Measurements from ENCODE around the gene WASHC1.
"Not testable (repeated sequence)": the region's sequence is repeated elsewhere in the genome, so short reads cannot be mapped to it uniquely, and the experiment has no call there.

WASHC1 gene

GRCh38 chr9:14129-14809, 15.0 kb downstream of the WASHC1 start:
- DNase-seq = not testable (repeated sequence)

DNA sequence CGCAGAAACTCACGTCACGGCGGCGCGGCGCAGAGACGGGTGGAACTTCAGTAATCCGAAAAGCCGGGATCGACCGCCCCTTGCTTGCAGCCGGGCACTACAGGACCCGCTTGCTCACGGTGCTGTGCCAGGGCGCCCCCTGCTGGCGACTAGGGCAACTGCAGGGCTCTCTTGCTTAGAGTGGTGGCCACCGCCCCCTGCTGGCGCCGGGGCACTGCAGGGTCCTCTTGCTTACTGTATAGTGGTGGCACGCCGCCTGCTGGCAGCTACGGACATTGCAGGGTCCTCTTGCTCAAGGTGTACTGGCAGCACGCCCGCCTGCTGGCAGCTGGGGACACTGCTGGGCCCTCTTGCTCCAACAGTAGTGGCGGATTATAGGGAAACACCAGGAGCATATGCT, 18.1 kb downstream of the WASHC1 start:
- DNase-seq = not testable (repeated sequence)

GRCh38 chr9:10653-11053, 18.6 kb downstream of the WASHC1 start:
- not testable (repeated sequence) for DNase-seq

DNA sequence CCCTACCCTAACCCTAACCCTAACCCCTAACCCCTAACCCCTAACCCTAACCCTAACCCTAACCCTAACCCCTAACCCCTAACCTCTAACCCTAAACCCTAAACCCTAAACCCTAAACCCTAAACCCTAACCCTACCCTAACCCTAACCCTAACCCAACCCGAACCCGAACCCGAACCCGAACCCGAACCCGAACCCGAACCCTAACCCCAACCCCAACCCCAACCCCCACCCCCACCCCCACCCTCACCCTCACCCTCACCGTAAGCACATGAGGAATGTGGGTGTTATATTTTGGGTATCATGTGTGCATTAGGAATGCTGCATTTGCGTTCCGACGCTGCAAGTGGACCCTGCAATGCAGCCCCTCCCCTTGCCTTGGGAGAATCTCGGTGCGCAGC, 19.0 kb downstream of the WASHC1 start:
- not testable (repeated sequence) for DNase-seq
